ENCODE measurements around the gene LEMD1. TPM values are rescaled to one million over a fixed set of nuclear protein-coding genes. Genes with fewer than 3 reads are reported as not detected.

The LEMD1 gene
- total RNA-seq, 1 experiment from 2014 or later, result 16.7 TPM

DNA sequence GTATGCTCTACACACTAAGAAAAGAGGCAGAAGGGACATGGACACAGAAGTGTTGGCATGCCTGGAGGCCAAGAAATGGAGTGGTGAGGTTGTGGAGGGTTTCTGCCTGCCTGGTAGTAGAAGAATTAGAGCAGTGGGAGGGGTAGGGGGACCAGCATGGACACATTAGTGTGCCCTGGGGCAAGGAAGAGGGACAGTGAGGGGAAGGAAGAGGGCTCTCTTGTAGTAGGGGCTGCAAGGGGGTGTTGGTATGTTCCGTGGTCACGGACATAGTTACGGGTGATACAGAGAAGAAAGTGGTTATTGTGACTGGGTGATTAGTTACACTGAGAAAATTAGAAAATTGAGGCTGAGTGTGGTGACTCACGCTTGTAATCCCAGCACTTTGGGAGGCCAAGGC, 23.3 kb downstream of the LEMD1 start:
- H2AFZ ChIP-seq, result no peak overlapping the region
- H3K79me2 ChIP-seq (ENCODE audit: low read depth), result no peaks in the 10 kb centered on the region
- no peaks in the 10 kb centered on the region for H3K4me1 ChIP-seq (replicated peaks; ENCODE audit: insufficient read depth)
- ChIA-PET CTCF (no interaction called here), POLR2A (ENCODE audit: unreplicated experiment) (no interaction called here)
- H3K9me2 ChIP-seq (ENCODE audit: insufficient read depth), result no peaks in the 10 kb centered on the region
- H3K36me3 ChIP-seq (ENCODE audit: low read depth), result no peaks in the 10 kb centered on the region
- no peak for DNase-seq
- no peak overlapping the region for H3K4me3 ChIP-seq
- intact Hi-C loops (cut with micrococcal nuclease; ENCODE audit: unreplicated experiment), result loop anchor here (5.0 kb wide), 3 partner anchors 44 to 259 kb away; no protein-coding TSS in a partner anchor
- no TSS peak for BruUV-seq (replicated peaks)
- no peaks in the 10 kb centered on the region for H3K9me3 ChIP-seq (ENCODE audit: insufficient read depth, low read depth)
- TF ChIP-seq, protein P1, sequence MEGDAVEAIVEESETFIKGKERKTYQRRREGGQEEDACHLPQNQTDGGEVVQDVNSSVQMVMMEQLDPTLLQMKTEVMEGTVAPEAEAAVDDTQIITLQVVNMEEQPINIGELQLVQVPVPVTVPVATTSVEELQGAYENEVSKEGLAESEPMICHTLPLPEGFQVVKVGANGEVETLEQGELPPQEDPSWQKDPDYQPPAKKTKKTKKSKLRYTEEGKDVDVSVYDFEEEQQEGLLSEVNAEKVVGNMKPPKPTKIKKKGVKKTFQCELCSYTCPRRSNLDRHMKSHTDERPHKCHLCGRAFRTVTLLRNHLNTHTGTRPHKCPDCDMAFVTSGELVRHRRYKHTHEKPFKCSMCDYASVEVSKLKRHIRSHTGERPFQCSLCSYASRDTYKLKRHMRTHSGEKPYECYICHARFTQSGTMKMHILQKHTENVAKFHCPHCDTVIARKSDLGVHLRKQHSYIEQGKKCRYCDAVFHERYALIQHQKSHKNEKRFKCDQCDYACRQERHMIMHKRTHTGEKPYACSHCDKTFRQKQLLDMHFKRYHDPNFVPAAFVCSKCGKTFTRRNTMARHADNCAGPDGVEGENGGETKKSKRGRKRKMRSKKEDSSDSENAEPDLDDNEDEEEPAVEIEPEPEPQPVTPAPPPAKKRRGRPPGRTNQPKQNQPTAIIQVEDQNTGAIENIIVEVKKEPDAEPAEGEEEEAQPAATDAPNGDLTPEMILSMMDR (conservative IDR thresholded peaks at IDR 0.05), result no peak
- TF ChIP-seq EZH2 (IDR thresholded peaks at IDR 0.05; ENCODE audit: low read depth), result no peak
- no peaks in the 10 kb centered on the region for H3F3A ChIP-seq (ENCODE audit: insufficient read depth, low read depth)
- no peak overlapping the region for H3K27ac ChIP-seq
- no peaks in the 10 kb centered on the region; the same call in 1 of the 2 replicates for H3K27me3 ChIP-seq (ENCODE audit: insufficient read depth, low read depth)
- H4K20me1 ChIP-seq (ENCODE audit: insufficient read depth), result no peaks in the 10 kb centered on the region
- no peak overlapping the region for H3K4me2 ChIP-seq

- POLR2A ChIA-PET (ENCODE audit: unreplicated experiment), result interaction anchor here (0.5 to 0.6 kb wide), 2 partner anchors 315 to 395 kb away, joined by 3 to 12 read pairs; no protein-coding TSS in a partner anchor
Measured at GRCh38 chr1:205396967-205397616, 24.8 kb downstream of the LEMD1 start.

GRCh38 chr1:205395616-205396015, 26.2 kb downstream of the LEMD1 start:
- BruUV-seq (replicated peaks), result no TSS peak
- TF ChIP-seq, protein P1 (conservative IDR thresholded peaks at IDR 0.05), result no peak
- no peak for TF ChIP-seq EZH2 (IDR thresholded peaks at IDR 0.05; ENCODE audit: low read depth)
- no peak for DNase-seq
- Histone ChIP-seq H3K79me2 (ENCODE audit: low read depth) (no peaks in the 10 kb centered on the region), H3K4me3 (no peak overlapping the region), H2AFZ (no peak overlapping the region), H4K20me1 (ENCODE audit: insufficient read depth) (no peaks in the 10 kb centered on the region), H3F3A (ENCODE audit: insufficient read depth, low read depth) (no peaks in the 10 kb centered on the region), H3K9me3 (ENCODE audit: insufficient read depth, low read depth) (no peaks in the 10 kb centered on the region), H3K4me2 (no peak overlapping the region), H3K9me2 (ENCODE audit: insufficient read depth) (no peaks in the 10 kb centered on the region), H3K36me3 (ENCODE audit: low read depth) (no peaks in the 10 kb centered on the region), H3K27ac (no peak overlapping the region), H3K27me3 (ENCODE audit: insufficient read depth, low read depth) (no peaks in the 10 kb centered on the region), H3K4me1 (replicated peaks; ENCODE audit: insufficient read depth) (no peaks in the 10 kb centered on the region)
- CTCF ChIA-PET, result interaction anchor here (0.6 to 0.9 kb wide), 3 partner anchors 28 to 200 kb away, joined by 3 to 5 read pairs (median 4); no protein-coding TSS in a partner anchor
- POLR2A ChIA-PET (ENCODE audit: unreplicated experiment), result interaction anchor here (0.7 kb wide), 1 partner anchor 87 kb away, joined by 3 read pairs; no protein-coding TSS in a partner anchor
- intact Hi-C loops (cut with micrococcal nuclease; ENCODE audit: unreplicated experiment), result loop anchor here (1.0 to 5.0 kb wide), 4 partner anchors 47 to 262 kb away; no protein-coding TSS in a partner anchor

More at GRCh38 chr1:205396967-205397616, 24.8 kb downstream of the LEMD1 start:
- CTCF ChIA-PET, result interaction anchor here (0.6 to 1.8 kb wide), 8 partner anchors 55 to 335 kb away, joined by 3 to 24 read pairs (median 4); no protein-coding TSS in a partner anchor
- Histone ChIP-seq H3F3A (ENCODE audit: insufficient read depth, low read depth) (no peaks in the 10 kb centered on the region), H3K4me1 (replicated peaks; ENCODE audit: insufficient read depth) (no peaks in the 10 kb centered on the region), H3K27ac (no peak overlapping the region), H3K9me2 (ENCODE audit: insufficient read depth) (no peaks in the 10 kb centered on the region), H3K36me3 (ENCODE audit: low read depth) (no peaks in the 10 kb centered on the region), H3K4me2 (no peak overlapping the region), H3K4me3 (no peak overlapping the region), H3K27me3 (ENCODE audit: insufficient read depth, low read depth) (no peaks in the 10 kb centered on the region), H3K79me2 (ENCODE audit: low read depth) (no peaks in the 10 kb centered on the region), H4K20me1 (ENCODE audit: insufficient read depth) (no peaks in the 10 kb centered on the region), H3K9me3 (ENCODE audit: insufficient read depth, low read depth) (no peaks in the 10 kb centered on the region), H2AFZ (no peak overlapping the region)
- TF ChIP-seq, protein P1 (conservative IDR thresholded peaks at IDR 0.05), result peak; percentile 89
- no peak for TF ChIP-seq EZH2 (IDR thresholded peaks at IDR 0.05; ENCODE audit: low read depth)
- BruUV-seq (replicated peaks), result no TSS peak
- intact Hi-C loops (cut with micrococcal nuclease; ENCODE audit: unreplicated experiment), result loop anchor here (1.0 to 5.0 kb wide), 6 partner anchors 45 to 260 kb away; no protein-coding TSS in a partner anchor
- peak; percentile 30 to 51 for DNase-seq

All from PC-9 (cell line).